GM18858 (cell line): ENCODE results near the gene SV2B.

ENCODE experiments used
- ATAC-seq: cut with Tn5 transposase; IDR thresholded peaks from one replicate; pipeline ENCODE4 v1.9.1; 2021; ENCODE audit not compliant: unreplicated experiment

SV2B gene

GRCh38 chr15:91263632-91264531 is 163.8 kb downstream of the SV2B start:
- ATAC-seq, result no peak

- no peak for ATAC-seq
Observed at GRCh38 chr15:91264651-91265351, 164.7 kb downstream of the SV2B start.

- ATAC-seq, result no peak
Observed at GRCh38 chr15:91265416-91265940, 165.4 kb downstream of the SV2B start.

GRCh38 chr15:91268510-91268909 is 168.5 kb downstream of the SV2B start:
- no peak for ATAC-seq

- no peak for ATAC-seq
Observed at GRCh38 chr15:91270747-91271146, 170.7 kb downstream of the SV2B start.

GRCh38 chr15:91271565-91272153 is 171.6 kb downstream of the SV2B start:
- ATAC-seq, result no peak

GRCh38 chr15:91275844-91276243 is 175.8 kb downstream of the SV2B start:
- ATAC-seq, result no peak

GRCh38 chr15:91278951-91279350 is 178.9 kb downstream of the SV2B start:
- no peak for ATAC-seq

GRCh38 chr15:91279486-91279885 is 179.4 kb downstream of the SV2B start:
- no peak for ATAC-seq

GRCh38 chr15:91281947-91282346 is 181.9 kb downstream of the SV2B start:
- no peak for ATAC-seq

GRCh38 chr15:91282486-91282885 is 182.4 kb downstream of the SV2B start:
- ATAC-seq, result no peak

- ATAC-seq, result no peak
Observed at GRCh38 chr15:91283155-91283554, 183.1 kb downstream of the SV2B start.

- ATAC-seq, result no peak
Observed at GRCh38 chr15:91284758-91285466, 184.9 kb downstream of the SV2B start.

- ATAC-seq, result no peak
Observed at GRCh38 chr15:91289324-91289723, 189.3 kb downstream of the SV2B start.

GRCh38 chr15:91290553-91290952 is 190.5 kb downstream of the SV2B start:
- ATAC-seq, result no peak

GRCh38 chr15:91291673-91292072 is 191.6 kb downstream of the SV2B start:
- no peak for ATAC-seq

GRCh38 chr15:91294344-91294743 is 194.3 kb downstream of the SV2B start:
- ATAC-seq, result no peak

GRCh38 chr15:91294795-91295194 is 194.7 kb downstream of the SV2B start:
- no peak for ATAC-seq

- no peak for ATAC-seq
Observed at GRCh38 chr15:91298101-91298500, 198.0 kb downstream of the SV2B start.

GRCh38 chr15:91302588-91303439 is 202.8 kb downstream of the SV2B start:
- ATAC-seq, result no peak
